ENCODE measurements around the gene POLR1A. TPM values are rescaled to one million over a fixed set of nuclear protein-coding genes. Genes with fewer than 3 reads are reported as not detected.

The POLR1A gene
- total RNA-seq, 2 experiments from 2014 or later = 13.1 to 13.4 TPM

DNA sequence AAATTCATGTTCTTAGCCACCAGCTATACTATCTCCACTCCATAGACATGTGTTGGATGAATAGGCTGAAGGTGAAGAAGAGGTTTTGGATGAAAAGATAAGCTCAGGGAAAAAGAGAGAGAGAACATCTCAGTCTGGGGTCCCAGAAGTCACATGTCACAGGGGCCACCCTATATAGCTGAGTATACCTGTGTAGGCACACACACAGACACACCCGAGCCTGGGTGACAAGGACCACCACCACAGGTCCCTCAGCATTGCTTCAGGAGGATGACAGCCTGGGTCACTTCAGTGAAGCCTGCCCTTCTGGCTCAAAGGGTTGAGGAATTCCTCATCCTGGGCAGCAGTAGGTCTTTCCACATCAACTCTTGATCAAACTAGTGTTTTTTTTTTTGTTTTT lies 56.2 kb downstream of the POLR1A start:
- no peak overlapping the region for H3K27ac Mint-ChIP-seq
- Histone ChIP-seq H3K4me3 (ENCODE audit: low read length) (no peak overlapping the region), H3K9me3 (ENCODE audit: control insufficient read depth in 1 of 2, insufficient read depth in 1 of 2, low read length in 2 of 2) (no peaks in the 10 kb centered on the region), H3K36me3 (ENCODE audit: insufficient read depth, low read length) (peaks cover 72% of the 10 kb centered on the region), H3K4me1 (ENCODE audit: insufficient read depth, low read length) (no peaks in the 10 kb centered on the region), H3K27me3 (ENCODE audit: control insufficient read depth in 1 of 2, insufficient read depth in 2 of 2, low read length in 2 of 2) (no peaks in the 10 kb centered on the region), H3K27ac (ENCODE audit: low read depth in 1 of 2, low read length in 2 of 2) (no peak overlapping the region)
- no peaks in the 10 kb centered on the region for H3K9me3 Mint-ChIP-seq
- POLR2A ChIA-PET = no interaction called here
- H3K36me3 Mint-ChIP-seq (ENCODE audit: low read depth) = peaks cover 84% of the 10 kb centered on the region
- DNase-seq = no peak
- no peak overlapping the region for H3K4me3 Mint-ChIP-seq
- no peaks in the 10 kb centered on the region for H3K4me1 Mint-ChIP-seq (ENCODE audit: low read depth)
- CTCF ChIA-PET = no interaction called here
- ATAC-seq (ENCODE audit: poor library complexity) = no peak
- TF ChIP-seq, protein P1, sequence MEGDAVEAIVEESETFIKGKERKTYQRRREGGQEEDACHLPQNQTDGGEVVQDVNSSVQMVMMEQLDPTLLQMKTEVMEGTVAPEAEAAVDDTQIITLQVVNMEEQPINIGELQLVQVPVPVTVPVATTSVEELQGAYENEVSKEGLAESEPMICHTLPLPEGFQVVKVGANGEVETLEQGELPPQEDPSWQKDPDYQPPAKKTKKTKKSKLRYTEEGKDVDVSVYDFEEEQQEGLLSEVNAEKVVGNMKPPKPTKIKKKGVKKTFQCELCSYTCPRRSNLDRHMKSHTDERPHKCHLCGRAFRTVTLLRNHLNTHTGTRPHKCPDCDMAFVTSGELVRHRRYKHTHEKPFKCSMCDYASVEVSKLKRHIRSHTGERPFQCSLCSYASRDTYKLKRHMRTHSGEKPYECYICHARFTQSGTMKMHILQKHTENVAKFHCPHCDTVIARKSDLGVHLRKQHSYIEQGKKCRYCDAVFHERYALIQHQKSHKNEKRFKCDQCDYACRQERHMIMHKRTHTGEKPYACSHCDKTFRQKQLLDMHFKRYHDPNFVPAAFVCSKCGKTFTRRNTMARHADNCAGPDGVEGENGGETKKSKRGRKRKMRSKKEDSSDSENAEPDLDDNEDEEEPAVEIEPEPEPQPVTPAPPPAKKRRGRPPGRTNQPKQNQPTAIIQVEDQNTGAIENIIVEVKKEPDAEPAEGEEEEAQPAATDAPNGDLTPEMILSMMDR (IDR thresholded peaks at IDR 0.05) = no peak
- H3K27me3 Mint-ChIP-seq = no peaks in the 10 kb centered on the region
- intact Hi-C loops (cut with DNase I, micrococcal nuclease) = no loop called here

DNA sequence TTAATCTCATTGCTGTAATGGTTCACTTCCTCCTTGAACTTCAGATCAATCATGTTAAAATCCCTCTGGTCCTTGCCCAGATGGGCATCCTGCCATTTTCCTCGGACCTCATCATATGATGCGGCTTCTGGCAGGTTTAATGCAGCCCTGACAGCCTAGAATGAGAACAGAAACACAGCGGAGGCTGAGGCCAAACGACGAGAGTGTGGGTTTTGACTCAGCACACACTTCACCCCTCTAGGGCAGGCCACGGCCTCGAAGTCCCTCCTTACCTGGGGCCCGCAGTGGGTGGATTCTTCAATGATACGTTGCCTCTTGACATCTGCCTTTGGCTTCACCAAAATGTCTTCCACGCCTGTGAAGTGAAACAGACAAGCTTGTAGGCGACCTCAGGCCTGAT lies 56.8 kb downstream of the POLR1A start:
- H3K4me1 Mint-ChIP-seq (ENCODE audit: low read depth) = no peaks in the 10 kb centered on the region
- H3K9me3 ChIP-seq (ENCODE audit: control insufficient read depth in 1 of 2, insufficient read depth in 1 of 2, low read length in 2 of 2) = no peaks in the 10 kb centered on the region
- intact Hi-C loops (cut with DNase I, micrococcal nuclease) = no loop called here
- no peaks in the 10 kb centered on the region for H3K27me3 ChIP-seq (ENCODE audit: control insufficient read depth in 1 of 2, insufficient read depth in 2 of 2, low read length in 2 of 2)
- H3K4me3 ChIP-seq (ENCODE audit: low read length) = no peak overlapping the region
- H3K4me3 Mint-ChIP-seq = no peak overlapping the region
- peaks cover 74% of the 10 kb centered on the region for H3K36me3 ChIP-seq (ENCODE audit: insufficient read depth, low read length)
- no peak overlapping the region for H3K27ac ChIP-seq (ENCODE audit: low read depth in 1 of 2, low read length in 2 of 2)
- no peak for DNase-seq
- ChIA-PET CTCF (no interaction called here), POLR2A (no interaction called here)
- TF ChIP-seq, protein P1 (IDR thresholded peaks at IDR 0.05) = no peak
- ATAC-seq (ENCODE audit: poor library complexity) = no peak
- peaks cover 80% of the 10 kb centered on the region for H3K36me3 Mint-ChIP-seq (ENCODE audit: low read depth)
- no peak overlapping the region for H3K27ac Mint-ChIP-seq
- no peaks in the 10 kb centered on the region for H3K9me3 Mint-ChIP-seq
- H3K27me3 Mint-ChIP-seq = no peaks in the 10 kb centered on the region
- no peaks in the 10 kb centered on the region for H3K4me1 ChIP-seq (ENCODE audit: insufficient read depth, low read length)

DNA sequence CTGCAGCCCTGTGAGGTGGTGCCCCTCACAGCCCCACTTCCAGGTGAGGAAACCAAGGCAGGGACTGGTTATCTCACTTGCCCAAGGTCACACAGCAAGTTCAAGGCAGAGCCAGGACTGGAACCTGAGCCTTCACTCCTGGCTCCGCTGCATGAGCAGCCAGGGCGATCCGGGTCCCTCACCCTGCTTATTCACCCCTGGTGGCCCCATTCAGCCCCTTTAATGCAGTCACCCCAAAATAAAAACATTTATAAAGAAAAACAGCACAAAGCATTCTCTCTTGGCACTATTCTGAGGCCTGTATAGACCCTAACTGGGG lies 57.3 kb downstream of the POLR1A start:
- H3K36me3 Mint-ChIP-seq (ENCODE audit: low read depth) = peaks cover 80% of the 10 kb centered on the region

More for the DNA sequence above, 57.3 kb downstream of the POLR1A start:
- POLR2A ChIA-PET = no interaction called here
- H3K9me3 ChIP-seq (ENCODE audit: control insufficient read depth in 1 of 2, insufficient read depth in 1 of 2, low read length in 2 of 2) = no peaks in the 10 kb centered on the region
- DNase-seq = no peak
- ATAC-seq (ENCODE audit: poor library complexity) = no peak
- Mint-ChIP-seq H3K27me3 (no peaks in the 10 kb centered on the region), H3K4me3 (no peak overlapping the region), H3K4me1 (ENCODE audit: low read depth) (no peaks in the 10 kb centered on the region), H3K27ac (no peak overlapping the region), H3K9me3 (no peaks in the 10 kb centered on the region)
- H3K27ac ChIP-seq (ENCODE audit: low read depth in 1 of 2, low read length in 2 of 2) = no peak overlapping the region
- H3K4me1 ChIP-seq (ENCODE audit: insufficient read depth, low read length) = no peaks in the 10 kb centered on the region
- peaks cover 73% of the 10 kb centered on the region for H3K36me3 ChIP-seq (ENCODE audit: insufficient read depth, low read length)
- H3K4me3 ChIP-seq (ENCODE audit: low read length) = no peak overlapping the region
- CTCF ChIA-PET = no interaction called here
- intact Hi-C loops (cut with DNase I, micrococcal nuclease) = no loop called here
- TF ChIP-seq, protein P1 (IDR thresholded peaks at IDR 0.05) = no peak
- H3K27me3 ChIP-seq (ENCODE audit: control insufficient read depth in 1 of 2, insufficient read depth in 2 of 2, low read length in 2 of 2) = no peaks in the 10 kb centered on the region

Measured in CD4-positive, alpha-beta T cell (primary cell).